GM19328 (cell line): Measurements from ENCODE around the gene NKD1.

Experiments used
- ATAC-seq: cut with Tn5 transposase; IDR thresholded peaks from one replicate; pipeline ENCODE4 v1.9.1; 2021; ENCODE audit warnings: mild to moderate bottlenecking, moderate library complexity; ENCODE audit not compliant: unreplicated experiment

NKD1 gene

DNA sequence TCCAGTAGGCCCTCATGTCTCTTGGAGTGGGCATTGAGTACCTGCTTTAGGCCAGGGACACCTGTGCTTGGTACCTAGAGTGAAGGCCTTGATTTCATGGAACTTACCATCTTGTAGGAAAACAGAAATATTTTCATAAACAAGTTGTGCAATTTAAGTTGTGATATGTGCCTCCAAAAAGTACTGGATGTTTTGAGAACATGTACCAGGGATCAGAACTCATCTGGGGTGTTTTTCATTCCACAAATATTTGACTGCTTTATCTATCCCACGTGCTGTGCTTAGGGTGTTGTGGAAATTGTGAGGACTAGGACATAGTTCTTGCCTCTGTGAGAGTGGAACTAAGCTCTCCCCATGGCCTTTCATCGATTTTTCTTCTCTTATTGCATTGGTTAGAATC, 8.8 kb downstream of the NKD1 start:
- ATAC-seq, result no peak

DNA sequence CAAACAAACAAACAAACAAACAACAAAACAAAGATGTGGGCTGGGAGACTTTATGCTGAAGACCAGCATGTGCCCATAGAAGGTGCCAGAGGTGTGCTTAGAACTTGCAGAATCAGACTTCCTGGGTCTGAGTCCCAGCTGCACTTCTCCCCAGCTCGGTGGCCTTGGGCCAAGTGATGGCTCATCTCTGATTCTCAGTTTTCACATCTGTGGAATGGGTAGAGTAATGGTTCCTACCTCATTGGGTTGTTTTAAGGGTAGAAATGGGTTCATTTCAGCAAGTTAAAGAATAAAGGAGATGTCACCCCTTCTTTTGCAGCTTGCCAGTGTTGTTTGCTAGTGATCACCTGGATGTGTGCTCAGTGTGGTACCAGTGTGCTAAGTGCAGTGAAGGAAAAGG, 10.7 kb downstream of the NKD1 start:
- ATAC-seq, result no peak

DNA sequence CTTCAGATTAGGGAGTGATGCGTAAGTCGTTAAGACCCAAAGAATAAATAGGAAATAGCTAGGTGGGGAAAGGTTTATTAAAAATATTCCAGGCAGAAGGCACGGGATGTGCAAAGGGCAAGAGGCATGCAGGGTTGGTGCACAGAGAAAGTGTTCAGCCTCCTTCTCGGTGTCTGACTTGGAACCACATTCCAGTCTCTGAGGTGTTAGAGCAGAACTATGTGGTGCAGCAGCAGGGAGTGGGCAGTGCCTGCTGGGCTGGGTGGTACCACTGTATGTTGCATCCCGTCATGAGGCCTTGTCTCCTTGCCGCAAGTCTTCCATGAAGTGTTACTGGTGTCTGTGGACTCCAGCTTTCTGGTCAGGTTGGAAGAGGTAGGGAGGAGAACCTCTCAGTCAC, 11.1 kb downstream of the NKD1 start:
- no peak for ATAC-seq

DNA sequence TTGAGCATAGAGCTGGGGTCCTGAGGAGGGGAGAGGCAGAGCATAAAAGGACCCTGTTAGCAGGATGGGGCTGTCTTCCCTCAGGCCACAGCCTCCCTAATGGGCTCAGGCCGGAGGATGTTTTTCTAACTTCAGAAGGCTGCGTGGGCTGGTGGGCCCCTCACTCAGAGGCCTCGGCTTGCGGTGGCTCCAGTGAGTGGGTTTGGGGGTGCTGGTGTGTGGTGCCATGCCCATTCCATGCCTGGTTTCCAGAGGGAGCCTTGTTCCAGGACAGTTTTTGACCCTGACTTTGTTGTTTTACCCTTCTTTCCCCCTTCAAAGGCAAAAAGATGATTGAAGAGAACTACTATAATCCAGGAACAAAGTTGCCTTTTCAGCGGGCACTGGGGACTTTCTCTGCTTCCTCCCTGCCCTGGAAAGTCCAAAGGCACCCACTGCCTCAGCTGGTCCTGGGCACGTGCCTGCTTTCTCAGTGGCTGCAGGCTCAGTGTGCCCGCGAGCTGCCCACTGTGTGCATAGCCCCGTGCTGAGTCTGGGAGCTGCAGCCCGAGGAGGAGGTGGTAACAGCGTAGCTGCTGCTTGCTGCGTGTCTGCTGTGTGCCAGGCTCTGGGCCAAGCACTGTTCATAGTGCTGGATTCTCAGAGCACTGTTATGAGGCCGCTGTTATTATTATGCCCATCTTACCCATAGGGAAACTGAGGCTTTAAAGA, 11.8 kb downstream of the NKD1 start:
- ATAC-seq, result no peak

DNA sequence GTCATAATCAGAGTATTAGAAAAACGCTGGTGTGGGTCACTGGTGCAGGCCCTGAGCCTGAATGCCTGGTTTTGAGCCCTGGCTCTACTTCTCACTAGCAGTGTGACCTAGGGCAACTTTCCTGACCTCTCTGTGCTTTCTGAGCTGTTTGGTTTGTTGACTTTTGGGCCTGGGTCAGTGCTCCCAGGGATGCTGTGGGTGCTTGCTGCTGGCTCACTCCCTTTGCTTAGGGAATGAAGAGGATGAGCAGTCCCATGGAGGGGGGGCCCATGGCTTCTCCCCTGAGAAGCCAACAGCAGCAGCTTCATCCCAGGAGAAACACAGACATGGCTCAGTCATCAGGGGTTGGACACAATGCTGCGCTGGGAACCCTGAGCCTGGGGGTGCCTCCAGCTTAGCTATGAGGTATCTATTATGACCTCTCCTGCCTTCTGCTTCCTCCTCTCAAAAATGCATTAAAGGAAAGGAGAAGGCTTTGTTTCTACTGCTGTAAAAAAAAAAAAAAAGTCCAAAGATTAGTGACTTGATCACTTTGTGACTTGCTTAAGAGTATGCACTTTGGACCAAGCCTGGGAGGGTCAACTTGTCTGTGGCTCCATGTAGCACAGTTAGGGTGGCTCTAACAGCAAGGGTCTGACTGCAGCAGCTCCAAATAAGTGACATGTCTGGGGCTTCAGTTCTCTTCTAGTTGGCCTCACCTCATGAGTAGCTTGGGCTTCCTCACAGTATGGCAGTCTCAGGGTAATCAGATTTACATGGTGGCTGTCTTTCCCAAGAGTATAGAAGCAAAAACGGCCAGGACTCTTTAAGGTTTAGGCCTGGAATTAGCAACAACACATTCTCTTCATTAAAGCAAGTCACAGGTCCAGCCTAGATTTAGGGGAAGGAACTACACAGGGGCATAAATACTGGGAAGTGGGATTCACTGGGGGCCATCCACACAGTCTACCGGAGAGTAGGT, 13.0 kb downstream of the NKD1 start:
- ATAC-seq, result no peak

DNA sequence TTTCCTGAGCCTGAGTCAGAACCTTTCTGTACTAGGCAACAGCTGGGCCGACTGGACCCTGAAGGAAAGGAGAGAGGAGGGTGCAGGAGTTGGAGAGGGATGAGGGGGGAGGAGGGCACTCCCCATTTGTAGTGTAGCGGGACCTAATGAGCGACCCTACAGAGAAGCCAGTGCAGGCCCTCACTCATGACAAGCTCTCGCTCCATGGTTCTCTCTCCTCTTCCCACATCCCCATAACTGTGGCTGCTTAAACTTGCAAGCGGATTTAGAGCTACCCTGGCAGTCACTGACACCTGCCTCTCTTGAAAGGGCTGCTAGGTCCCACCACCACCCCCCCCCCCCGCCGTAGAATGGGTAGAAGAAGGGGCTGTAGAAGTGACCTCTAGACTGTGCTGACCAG, 14.5 kb downstream of the NKD1 start:
- no peak for ATAC-seq

DNA sequence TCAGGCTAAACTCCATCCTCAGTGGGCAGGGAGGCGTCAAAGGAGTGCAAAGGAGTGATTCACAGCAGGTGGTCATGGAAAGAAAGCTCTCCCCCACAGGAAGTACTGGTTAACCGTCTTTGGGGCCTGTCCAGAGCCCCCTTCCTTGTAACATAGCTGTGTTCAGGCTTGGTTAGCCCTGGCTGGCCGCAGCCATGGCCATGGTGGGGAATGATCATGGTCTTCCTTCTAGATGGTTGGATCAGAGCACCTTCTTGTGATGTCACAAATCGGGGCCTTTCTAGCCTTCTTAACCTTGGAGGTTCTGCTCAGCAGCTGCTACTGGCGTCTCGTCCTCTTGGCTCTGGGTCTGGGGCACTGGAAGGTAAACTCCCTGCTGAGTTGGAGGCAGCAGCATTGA, 15.8 kb downstream of the NKD1 start:
- ATAC-seq, result no peak

DNA sequence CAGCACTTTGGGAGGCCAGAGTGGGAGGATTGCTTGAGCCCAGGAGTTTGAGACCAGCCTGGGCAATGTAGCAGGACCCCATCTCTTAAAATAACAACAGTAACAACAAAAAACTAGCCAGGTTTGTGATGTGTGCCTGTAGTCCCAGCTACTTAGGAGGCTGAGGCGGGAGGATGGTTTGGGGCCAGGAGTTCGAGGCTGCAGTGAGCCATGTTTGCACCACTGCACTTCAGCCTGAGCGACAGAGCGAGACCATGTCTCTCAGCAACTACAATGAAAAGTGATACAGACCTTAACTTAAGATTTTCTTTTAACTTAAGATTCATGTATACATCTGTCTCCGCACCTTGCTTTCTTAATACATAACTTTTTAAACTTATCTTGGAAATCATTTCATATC, 17.2 kb downstream of the NKD1 start:
- no peak for ATAC-seq

DNA sequence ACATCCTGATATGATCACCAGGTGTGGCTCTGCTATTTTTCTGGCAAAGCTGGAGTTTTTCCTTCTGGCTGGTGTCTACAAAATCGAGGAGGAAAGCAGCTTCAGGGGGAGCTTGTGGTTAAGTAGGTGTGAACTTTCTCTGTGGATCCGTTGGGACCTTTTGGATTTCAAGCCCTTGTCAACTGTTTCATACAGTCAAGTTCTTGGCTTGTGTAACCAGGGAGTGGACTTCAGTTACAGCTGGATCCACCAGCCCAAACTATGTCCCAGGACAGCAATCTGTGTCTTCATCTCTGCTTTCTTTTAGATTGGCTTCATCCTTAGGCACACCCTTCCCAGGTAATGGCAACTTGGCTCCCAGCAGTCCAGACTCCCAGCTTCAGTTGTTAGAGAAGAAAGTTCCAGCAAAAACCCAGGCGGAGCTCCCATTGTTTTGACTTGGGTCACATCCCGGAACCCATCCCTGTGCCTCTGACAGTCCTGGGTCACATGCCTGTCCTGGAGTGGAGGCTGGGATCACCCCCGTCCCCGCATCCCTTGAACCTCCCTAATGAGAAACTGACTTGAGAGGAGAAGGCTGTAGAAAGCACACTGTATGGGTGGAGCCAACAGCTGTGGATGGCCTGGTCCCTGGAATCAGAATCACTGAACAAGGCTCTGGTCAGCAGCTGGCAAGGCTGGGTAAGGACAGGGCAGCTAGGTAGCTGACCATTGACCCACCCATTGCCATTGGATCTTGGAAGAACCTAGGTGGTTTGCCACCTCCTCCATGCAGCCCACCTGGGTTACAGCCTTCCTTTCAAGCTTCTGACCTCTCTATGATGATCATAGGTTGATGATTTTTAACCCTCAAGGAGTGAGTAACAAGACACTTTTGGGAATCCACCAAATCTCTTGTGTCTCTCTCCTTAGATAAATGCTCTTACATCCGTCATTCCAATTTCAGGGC, 18.1 kb downstream of the NKD1 start:
- ATAC-seq, result no peak

DNA sequence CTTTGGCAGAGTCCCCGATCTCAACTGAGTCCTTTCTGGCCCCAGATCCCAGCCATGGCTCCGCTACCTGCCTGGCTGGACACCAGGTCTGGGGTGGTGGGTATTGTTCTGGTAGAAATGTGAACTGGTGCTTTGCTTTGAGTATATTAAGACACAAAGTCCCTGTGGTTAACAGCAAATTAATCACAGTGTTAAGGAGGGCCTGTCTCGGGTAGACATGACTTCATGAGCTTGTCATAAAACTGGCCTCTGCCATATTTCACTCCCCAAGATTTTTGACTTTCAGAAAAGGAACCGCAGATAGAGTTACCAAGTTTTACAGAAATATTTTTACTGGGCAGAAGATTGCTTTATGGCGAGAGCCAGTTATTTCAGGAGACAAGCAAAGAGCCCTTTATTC, 19.5 kb downstream of the NKD1 start:
- ATAC-seq, result no peak

DNA sequence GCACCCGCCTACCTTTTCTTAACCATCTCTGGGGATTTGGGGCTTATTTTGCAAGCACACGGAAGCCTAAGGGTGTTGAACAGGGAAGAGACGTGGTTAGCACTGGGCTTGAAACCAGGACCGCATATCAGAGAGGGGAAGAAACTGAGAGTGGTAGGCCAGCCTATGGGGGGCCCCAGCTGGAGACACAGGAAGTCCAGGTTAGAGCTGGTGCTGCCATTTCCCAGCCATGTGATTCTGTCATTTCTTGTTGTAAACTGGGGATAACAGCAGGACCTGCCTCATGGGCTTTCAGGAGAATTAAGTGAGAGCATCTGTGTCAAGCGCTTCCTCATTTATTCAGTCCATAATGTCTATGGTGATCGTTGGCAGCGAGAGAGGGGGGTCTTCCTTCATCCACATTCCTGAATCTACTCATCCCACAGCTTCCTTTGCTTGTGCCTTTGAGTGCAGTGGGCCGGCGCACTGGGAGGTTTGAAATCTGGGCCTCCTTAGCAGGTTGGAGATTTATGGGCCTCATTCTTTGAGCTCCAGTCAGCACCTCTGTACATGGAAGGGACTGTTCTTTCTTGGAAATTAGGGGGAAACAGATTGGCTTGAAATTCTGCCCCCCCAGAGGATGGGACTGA, 20.1 kb downstream of the NKD1 start:
- ATAC-seq, result no peak

DNA sequence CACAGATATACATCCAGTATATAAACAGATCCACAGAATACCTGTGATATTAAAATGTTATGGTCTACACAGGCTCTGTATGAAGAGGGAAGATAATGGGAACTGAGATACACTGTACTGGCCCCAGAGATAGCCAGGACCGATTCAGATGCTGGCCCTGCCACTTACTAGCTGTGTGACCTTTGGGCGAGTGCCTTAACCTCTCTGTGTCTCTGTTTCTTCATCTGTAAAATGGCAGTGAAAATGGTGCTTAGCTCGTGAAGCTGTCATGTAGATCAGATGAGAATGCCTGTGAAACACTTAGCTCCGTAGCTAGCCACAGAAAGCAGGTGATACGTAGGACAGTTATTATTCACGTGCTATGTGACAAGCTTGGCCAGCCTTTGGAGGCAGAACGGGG, 22.2 kb downstream of the NKD1 start:
- ATAC-seq, result no peak

DNA sequence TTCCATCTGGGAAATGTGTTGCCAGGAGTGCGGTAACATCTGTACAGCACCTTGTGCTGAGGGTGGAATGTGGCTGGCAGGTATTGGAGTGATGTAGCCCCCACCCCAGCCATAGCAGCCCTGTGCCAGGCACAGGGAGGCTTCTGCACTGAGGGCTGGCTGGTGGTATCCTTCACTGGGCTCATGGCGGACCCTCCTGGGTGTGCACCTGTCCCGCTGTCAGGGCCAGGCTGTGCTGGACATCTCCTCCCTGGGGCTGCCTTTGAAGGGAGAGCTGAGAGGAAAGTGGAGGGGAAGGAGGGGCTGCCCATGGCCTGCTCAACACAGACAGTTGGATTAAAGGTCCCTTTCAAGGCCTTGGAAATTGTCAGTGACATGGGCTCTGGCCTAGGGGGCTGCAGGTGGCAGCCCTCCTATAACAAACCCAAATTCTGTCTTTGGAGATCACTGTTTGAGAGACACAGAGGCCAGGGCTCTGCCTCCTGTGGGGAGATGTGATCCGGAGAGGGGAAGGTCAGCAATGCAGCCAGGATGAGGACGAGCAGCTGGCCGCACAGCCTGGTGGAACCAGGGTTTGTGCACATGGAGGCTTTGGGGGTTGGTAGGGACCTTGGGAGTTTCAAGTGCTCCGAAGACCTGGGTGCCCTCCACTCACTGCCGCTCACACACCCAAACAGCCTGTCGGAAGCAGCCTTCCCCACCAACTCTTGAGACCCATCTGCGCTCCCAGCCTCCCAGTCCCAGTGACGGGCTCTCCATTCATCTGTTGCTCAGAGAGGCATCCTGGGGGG, 22.8 kb downstream of the NKD1 start:
- no peak for ATAC-seq

DNA sequence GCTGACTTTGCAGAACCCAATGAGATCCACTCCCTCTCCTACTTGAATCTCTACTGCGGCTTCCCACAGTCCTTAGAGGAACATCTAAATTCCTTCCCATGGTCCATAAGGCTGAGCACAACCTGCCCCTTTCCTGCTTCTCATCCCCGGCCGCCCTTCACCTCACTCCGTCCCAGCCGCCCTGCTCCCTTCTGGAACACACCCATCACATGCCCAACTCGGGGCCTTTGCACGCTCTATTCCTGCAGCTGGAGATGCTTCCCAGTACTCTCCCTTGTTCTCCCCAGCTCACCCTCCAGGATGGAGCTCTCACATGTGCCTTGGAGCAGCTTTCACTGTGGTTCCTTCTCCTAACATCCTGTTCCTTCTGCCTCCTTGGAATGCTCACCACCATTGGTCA, 23.6 kb downstream of the NKD1 start:
- no peak for ATAC-seq

DNA sequence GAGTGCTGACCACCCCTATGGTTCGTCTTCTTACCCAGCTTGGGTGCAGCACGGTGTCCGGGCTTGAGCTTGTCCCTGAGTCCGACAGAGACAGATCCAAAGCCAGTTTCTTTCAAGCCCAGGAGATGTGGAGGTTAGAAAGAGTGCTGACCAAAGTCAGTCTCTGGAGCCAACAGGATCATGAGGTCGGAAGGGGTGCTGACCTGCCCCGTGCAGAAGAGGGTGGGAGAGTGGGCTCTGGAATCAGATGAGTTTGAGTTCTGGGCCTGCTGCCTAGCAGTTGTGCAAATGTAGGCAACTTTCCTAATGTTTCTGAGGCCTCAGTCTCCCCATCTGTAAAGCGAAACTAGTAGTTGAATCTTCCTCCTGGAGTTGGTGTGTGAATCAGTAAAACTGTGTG, 24.5 kb downstream of the NKD1 start:
- ATAC-seq, result no peak

DNA sequence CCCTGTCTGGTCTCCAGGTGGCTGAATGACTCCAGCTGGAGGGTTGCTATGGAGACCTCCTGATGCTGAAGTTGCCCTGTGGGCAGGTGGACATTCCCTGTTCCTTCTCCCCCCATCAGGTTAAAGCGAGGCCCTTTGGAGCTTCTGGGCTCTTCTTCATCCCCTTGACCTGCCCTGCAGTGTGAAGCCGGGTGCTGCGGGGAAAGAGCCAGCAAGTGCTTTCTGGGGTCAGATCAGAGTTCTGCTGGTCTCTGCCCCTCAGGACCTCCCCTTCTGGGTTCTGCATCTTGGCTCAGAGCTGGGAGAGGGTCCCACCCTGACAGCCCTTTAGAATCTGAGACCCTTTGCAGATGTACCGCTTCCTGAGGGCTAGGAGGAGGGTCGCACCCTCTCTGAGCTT, 25.1 kb downstream of the NKD1 start:
- ATAC-seq, result no peak

DNA sequence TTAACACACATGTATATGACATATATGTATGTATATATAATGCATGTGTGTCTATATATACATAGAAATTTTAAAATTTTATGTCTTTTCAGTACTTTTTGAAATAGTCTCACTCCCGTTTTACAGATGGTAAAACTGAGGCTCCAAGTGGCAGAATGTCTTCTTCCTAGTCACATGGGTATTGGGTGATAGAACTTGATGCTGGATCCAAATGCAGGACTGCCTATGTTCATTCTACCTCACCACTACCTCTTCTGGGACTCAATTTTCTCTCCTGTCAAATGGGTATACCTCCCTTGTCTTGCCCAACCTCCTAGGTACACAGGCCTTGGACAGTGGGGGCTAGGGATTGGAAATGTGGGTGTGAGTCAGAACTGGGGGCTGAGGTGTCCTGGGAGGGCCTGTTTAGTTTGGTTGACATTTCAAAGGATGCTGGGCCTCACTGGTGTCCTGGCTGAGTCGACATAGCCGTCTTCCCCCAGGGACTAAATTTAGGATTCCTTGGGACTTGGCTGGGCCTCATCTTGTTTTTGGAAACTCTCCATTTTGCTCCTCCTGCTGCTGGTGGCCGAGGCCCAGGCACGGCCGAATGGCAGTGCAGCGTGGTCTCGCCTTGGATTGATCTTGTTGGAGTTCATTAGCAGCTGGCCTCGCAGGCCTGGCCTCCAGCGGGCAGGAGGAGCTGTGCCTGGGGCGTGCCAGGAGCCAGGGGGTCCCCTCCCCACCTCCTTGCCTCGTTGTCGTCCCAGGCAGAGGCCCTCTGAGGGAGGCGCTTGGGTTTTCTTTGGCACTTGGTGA, 25.9 kb downstream of the NKD1 start:
- ATAC-seq, result no peak

DNA sequence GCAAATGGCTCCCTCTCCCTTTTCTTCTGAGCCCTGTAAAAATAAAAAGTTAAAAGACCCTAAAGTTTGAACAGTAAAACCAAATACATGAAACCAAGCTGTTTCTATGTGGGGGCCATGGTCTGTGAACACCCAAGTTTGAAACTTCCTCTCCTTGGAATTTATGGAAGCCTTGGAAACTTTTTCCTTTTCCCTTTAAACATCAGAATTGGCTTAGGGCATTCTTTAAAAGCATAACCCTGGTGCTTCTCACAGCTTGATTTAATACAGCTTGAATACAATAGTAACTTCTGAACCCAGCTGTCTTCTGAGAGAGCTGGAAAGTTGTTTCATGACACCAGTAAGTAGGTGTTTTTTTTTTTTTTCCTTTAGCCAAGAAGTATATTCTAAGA, 26.5 kb downstream of the NKD1 start:
- ATAC-seq, result no peak

DNA sequence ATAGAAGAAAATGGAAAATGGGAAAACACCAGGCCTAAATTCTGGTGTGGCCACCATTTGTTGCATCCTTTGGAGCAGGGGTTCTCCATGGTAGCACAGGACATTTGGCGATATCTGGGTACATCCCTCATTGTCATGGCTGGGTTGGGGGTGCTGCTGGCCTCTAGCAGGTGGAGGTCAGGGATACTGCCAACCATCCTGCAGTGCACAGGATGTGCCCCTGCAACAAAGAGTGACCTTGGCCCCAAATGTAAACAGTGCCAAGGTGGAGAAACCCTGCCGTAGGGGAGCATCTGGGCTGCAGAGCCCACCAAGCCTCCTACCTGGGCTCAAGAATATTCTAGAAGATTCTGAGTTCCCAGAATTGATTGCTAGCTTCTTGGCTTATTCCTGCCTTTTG, 27.5 kb downstream of the NKD1 start:
- no peak for ATAC-seq
